ENCODE results near the gene PIGO. TPM values are rescaled to one million over a fixed set of nuclear protein-coding genes. Genes with fewer than 3 reads are reported as not detected.

PIGO gene
- total and polyA plus RNA-seq, 2 of the 4 experiments (the other 2 are of a cell fraction), result 9.3 to 18.2 TPM

DNA sequence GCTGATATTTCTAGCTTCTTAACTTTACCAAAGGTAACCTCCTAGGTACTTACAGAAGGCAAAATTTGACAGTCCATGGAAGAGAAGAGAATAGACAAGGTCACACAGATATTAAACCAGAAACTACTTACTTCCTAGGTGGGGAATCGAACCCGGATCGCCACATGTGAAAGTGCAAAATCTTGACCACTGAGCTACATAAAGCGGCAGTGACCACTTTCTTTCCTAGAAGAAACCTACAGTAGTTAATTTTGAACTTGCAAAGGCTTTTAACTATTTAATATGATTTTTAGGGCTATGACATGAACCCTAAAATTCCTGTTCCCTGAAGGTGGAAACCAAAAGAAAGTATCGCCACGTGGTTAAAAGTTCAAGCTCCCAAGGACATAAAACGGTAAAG lies 39.6 kb upstream of the PIGO start:
- Histone ChIP-seq H3K4me1 (ENCODE audit: control insufficient read depth, insufficient read depth, low read length) (no peaks in the 10 kb centered on the region), H2BK20ac (ENCODE audit: low read depth, low read length) (no peak overlapping the region), H2BK15ac (ENCODE audit: low read depth, low read length) (no peak overlapping the region), H4K20me1 (ENCODE audit: insufficient read depth, low read length) (no peaks in the 10 kb centered on the region), H3K56ac (ENCODE audit: extremely low read depth, insufficient read depth, low read length) (no peak overlapping the region), H4K8ac (ENCODE audit: low read depth in 2 of 2, low read length in 2 of 2) (no peak overlapping the region), H4K91ac (ENCODE audit: insufficient read depth, low read depth, low read length) (no peak overlapping the region), H3K18ac (ENCODE audit: low read depth, low read length) (no peak overlapping the region), H2AK5ac (ENCODE audit: low read depth, low read length) (no peak overlapping the region), H2BK120ac (ENCODE audit: low read depth, low read length) (no peak overlapping the region), H3K27me3 (ENCODE audit: control insufficient read depth, insufficient read depth, low read length) (peaks cover 2% of the 10 kb centered on the region; the same call in 1 of the 2 replicates), H3K79me1 (ENCODE audit: low read depth in 1 of 2, low read length in 2 of 2) (no peaks in the 10 kb centered on the region), H3K9me1 (ENCODE audit: insufficient read depth, low read length) (no peaks in the 10 kb centered on the region), H2AK9ac (replicated peaks; ENCODE audit: low read depth, low read length, poor library complexity) (no peak overlapping the region), H3K9ac (ENCODE audit: low read depth, low read length) (no peak overlapping the region), H3K4ac (ENCODE audit: low read depth, low read length) (no peak overlapping the region), H2BK5ac (ENCODE audit: low read depth, low read length, poor library complexity, severe bottlenecking) (no peak overlapping the region), H3K4me2 (ENCODE audit: low read depth, low read length) (no peak overlapping the region), H3K14ac (replicated peaks; ENCODE audit: low read depth, low read length) (no peak overlapping the region), H3K27ac (ENCODE audit: insufficient read depth, low read length) (no peak overlapping the region), H4K5ac (ENCODE audit: low read depth, low read length) (no peak overlapping the region), H3K23ac (ENCODE audit: low read depth, low read length) (no peak overlapping the region), H3K4me3 (ENCODE audit: insufficient read depth, low read depth, low read length) (no peak overlapping the region), H3K36me3 (ENCODE audit: control insufficient read depth, insufficient read depth, low read length) (no peaks in the 10 kb centered on the region), H2AFZ (replicated peaks; ENCODE audit: low read length, poor library complexity) (no peak overlapping the region), H3K9me3 (ENCODE audit: control insufficient read depth, insufficient read depth, low read length) (peaks cover 4% of the 10 kb centered on the region; the same call in 1 of the 2 replicates)
- no TSS peak for BruUV-seq (replicated peaks)
- DNase-seq (no peak), ATAC-seq (ENCODE audit: low read depth) (no peak)
- ChIA-PET POLR2A (ENCODE audit: unreplicated experiment) (no interaction called here), CTCF (interaction anchor here (0.6 kb wide), 1 partner anchor 166 kb away, joined by 5 read pairs; no protein-coding TSS in a partner anchor)
- intact Hi-C loops (cut with micrococcal nuclease) (no loop called here), dilution Hi-C loops (cut with HindIII; ENCODE audit: low sequenced_read_pairs, unreplicated experiment) (no loop called here), in situ Hi-C loops (cut with MboI; ENCODE audit: low sequenced_read_pairs) (no loop called here)
- no peak for TF ChIP-seq CEBPB (IDR thresholded peaks at IDR 0.05; ENCODE audit: low read depth, low read length)
- no peak for TF ChIP-seq SMC3 (IDR thresholded peaks at IDR 0.05; ENCODE audit: low read depth, low read length)
- TF ChIP-seq, protein P1, sequence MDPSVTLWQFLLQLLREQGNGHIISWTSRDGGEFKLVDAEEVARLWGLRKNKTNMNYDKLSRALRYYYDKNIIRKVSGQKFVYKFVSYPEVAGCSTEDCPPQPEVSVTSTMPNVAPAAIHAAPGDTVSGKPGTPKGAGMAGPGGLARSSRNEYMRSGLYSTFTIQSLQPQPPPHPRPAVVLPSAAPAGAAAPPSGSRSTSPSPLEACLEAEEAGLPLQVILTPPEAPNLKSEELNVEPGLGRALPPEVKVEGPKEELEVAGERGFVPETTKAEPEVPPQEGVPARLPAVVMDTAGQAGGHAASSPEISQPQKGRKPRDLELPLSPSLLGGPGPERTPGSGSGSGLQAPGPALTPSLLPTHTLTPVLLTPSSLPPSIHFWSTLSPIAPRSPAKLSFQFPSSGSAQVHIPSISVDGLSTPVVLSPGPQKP (IDR thresholded peaks at IDR 0.05; ENCODE audit: borderline replicate concordance, low read depth, low read length), result no peak
- TF ChIP-seq RFX5 (IDR thresholded peaks at IDR 0.05; ENCODE audit: low read depth, low read length), result no peak
- WGBS, 2 experiments (ENCODE audit: extremely low coverage in 2 of 2, insufficient read length in 1 of 2), result 61% methylated on average over 3 of the region's 7 CpGs; no CpG with 5 or more reads in 1 of the 2 experiments
